GM12878 (cell line): ENCODE measurements around the gene FAM217B.

Experiments
- SMC3 ChIP-seq: IDR thresholded peaks from 2 replicates; pipeline ENCODE4 v1.6.1; 2011; ENCODE audit warnings: low read length, improper control_type of control experiment, borderline replicate concordance
- TAF1 ChIP-seq: IDR thresholded peaks from 2 replicates; pipeline ENCODE4 v1.6.1; 2011; ENCODE audit warnings: mild to moderate bottlenecking, low read depth, low read length, borderline replicate concordance
- TF ChIP-seq, protein P1 (sequence below): fragments of 450-650 bp; IDR thresholded peaks from 2 replicates; pipeline ENCODE4 v1.6.1; 2018; ENCODE audit warnings: borderline replicate concordance, mild to moderate bottlenecking; ENCODE audit not compliant: partially characterized antibody

DNA sequence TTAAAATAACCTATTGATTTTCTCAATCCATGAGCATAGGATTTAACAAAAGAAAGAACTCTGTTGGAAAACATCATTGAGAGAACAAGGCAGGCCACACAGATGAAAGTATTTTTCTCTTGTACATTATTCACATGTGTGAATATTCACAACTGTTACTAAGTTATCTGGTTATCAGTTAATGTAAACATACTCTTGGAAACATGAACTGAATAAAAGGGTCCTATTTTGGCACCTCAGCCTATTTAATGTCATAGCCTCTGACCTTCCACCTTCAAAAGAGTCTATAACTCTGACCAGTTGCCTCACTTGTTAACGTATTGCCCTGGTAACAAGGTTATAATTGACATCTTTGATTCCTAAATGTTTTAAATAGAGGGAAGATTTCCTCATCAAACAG is 14.8 kb upstream of the FAM217B start:
- TF ChIP-seq TAF1 (no peak), SMC3 (no peak)
- TF ChIP-seq, protein P1, sequence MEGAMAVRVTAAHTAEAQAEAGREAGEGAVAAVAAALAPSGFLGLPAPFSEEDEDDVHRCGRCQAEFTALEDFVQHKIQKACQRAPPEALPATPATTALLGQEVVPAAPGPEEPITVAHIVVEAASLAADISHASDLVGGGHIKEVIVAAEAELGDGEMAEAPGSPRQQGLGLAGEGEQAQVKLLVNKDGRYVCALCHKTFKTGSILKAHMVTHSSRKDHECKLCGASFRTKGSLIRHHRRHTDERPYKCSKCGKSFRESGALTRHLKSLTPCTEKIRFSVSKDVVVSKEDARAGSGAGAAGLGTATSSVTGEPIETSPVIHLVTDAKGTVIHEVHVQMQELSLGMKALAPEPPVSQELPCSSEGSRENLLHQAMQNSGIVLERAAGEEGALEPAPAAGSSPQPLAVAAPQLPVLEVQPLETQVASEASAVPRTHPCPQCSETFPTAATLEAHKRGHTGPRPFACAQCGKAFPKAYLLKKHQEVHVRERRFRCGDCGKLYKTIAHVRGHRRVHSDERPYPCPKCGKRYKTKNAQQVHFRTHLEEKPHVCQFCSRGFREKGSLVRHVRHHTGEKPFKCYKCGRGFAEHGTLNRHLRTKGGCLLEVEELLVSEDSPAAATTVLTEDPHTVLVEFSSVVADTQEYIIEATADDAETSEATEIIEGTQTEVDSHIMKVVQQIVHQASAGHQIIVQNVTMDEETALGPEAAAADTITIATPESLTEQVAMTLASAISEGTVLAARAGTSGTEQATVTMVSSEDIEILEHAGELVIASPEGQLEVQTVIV: no peak
